K562 (cell line): ENCODE data around the gene FAM149A. TPM values are rescaled to one million over a fixed set of nuclear protein-coding genes. Genes with fewer than 3 reads are reported as not detected.

Source experiments
- ATAC-seq: fragments of 200-7000 bp; cut with Tn5 transposase; 3 replicates; pipeline ENCODE4 v1.9.1; 2020; ENCODE audit warnings: moderate library complexity
- BruUV-seq: library from RNA; stranded (reverse); fragments of 400-500 nt; replicated peaks from 2 replicates; lab custom pipeline; 2021; lab: Mats Ljungman, UMichigan
- CTCF ChIA-PET: fragments of 300-600 bp; formaldehyde crosslinking; extraction: SDS; loops from one replicate; lab custom pipeline; 2021; ENCODE audit warnings: low intra/inter-chr PET ratio; lab: Yijun Ruan, JAX
- POLR2A ChIA-PET: fragments of 300-600, 350-650 bp; sonication (Branson Sonifier 250); formaldehyde crosslinking; extraction: SDS; loops from one replicate; lab custom pipeline; 2021; ENCODE audit warnings: antibody characterized with exemption, inconsistent platforms; lab: Yijun Ruan, JAX
- DNase-seq, 4 experiments: peaks; one replicate each; pipeline versions ENCODE4 v3.0.0 to v3.0.0-alpha.2; 2011 to 2018; ENCODE audit warnings: low spot score in 3 of 4, mixed read lengths in 3 of 4; ENCODE audit errors: extremely low read depth in 1 of 4
- FAIRE-seq: peaks from 2 replicates; lab custom pipeline; 2011; peaks lifted over from hg19 to GRCh38; lab: Jason Lieb, UNC
- H2AFZ ChIP-seq: 2 replicates; pipeline ENCODE4 v1.6.0; 2011; ENCODE audit warnings: low read depth, low read length, control low read depth, inconsistent platforms
- H3K27ac ChIP-seq: fragments of 200-600 bp; 3 replicates; pipeline ENCODE4 v1.8.0; 2011; ENCODE audit warnings: low read depth, mild to moderate bottlenecking, control low read depth, inconsistent platforms, low read length, moderate library complexity, mixed read lengths; ENCODE audit errors: extremely low read depth
- H3K27me3 ChIP-seq, 2 experiments: fragments of 300-600 bp in 1 of 2; 2 replicates in 1 of 2; 3 replicates in 1 of 2; pipeline versions ENCODE4 v1.6.0 to v1.8.0; 2011; ENCODE audit warnings: inconsistent platforms in 2 of 2, low read length in 2 of 2, mild to moderate bottlenecking in 1 of 2, mixed read lengths in 1 of 2, moderate library complexity in 1 of 2; ENCODE audit not compliant: control insufficient read depth in 2 of 2, insufficient read depth in 2 of 2
- H3K36me3 ChIP-seq: fragments of 300-600 bp; 3 replicates; pipeline ENCODE4 v1.8.0; 2011; ENCODE audit warnings: mild to moderate bottlenecking, low read length, inconsistent platforms; ENCODE audit not compliant: control insufficient read depth, insufficient read depth
- H3K4me1 ChIP-seq, 2 experiments: fragments of 200-600 bp in 1 of 2; replicated peaks in 1 of 2; 2 replicates in 1 of 2; 3 replicates in 1 of 2; pipeline versions ENCODE4 v1.5.1 to v1.8.0; 2011; ENCODE audit warnings: inconsistent platforms in 2 of 2, low read length in 2 of 2, mild to moderate bottlenecking in 1 of 2, mixed read lengths in 1 of 2, moderate library complexity in 1 of 2; ENCODE audit not compliant: control insufficient read depth in 2 of 2, insufficient read depth in 2 of 2
- H3K4me2 ChIP-seq: 2 replicates; pipeline ENCODE4 v1.6.1; 2011; ENCODE audit warnings: low read length, control low read depth, inconsistent platforms, mixed read lengths; ENCODE audit not compliant: insufficient read depth
- H3K4me3 ChIP-seq: fragments of 200-600 bp; sonication (generic), shearing (Covaris generic); 2 replicates; pipeline ENCODE4 v1.5.1; 2016; ENCODE audit warnings: control low read depth, inconsistent platforms
- H3K79me2 ChIP-seq: fragments of 200-600 bp; 3 replicates; pipeline ENCODE4 v1.8.0; 2011; ENCODE audit warnings: low read length, inconsistent platforms; ENCODE audit not compliant: control insufficient read depth, insufficient read depth
- H3K9ac ChIP-seq, 2 experiments: 2 replicates each; pipeline versions ENCODE4 v1.6.0 to v1.6.1; 2011; ENCODE audit warnings: low read depth in 2 of 2, low read length in 2 of 2, control low read depth in 1 of 2, inconsistent platforms in 1 of 2, mild to moderate bottlenecking in 1 of 2, mixed read lengths in 1 of 2; ENCODE audit not compliant: insufficient read depth in 1 of 2
- H3K9me1 ChIP-seq: one replicate; pipeline ENCODE4 v1.6.0; 2011; ENCODE audit warnings: inconsistent platforms, mild to moderate bottlenecking, low read length, moderate library complexity; ENCODE audit not compliant: control insufficient read depth, insufficient read depth
- H3K9me3 ChIP-seq: replicated peaks from 2 replicates; pipeline ENCODE4 v1.5.1; 2011; ENCODE audit warnings: low read depth, low read length, inconsistent platforms; ENCODE audit not compliant: control insufficient read depth, insufficient read depth
- H4K20me1 ChIP-seq: replicated peaks from 2 replicates; pipeline ENCODE4 v1.6.1; 2011; ENCODE audit warnings: low read length, inconsistent platforms, mixed read lengths; ENCODE audit not compliant: control insufficient read depth, insufficient read depth
- HNRNPLL ChIP-seq: fragments of 200-400 bp; formaldehyde crosslinking; IDR thresholded peaks from 2 replicates; pipeline ENCODE4 v1.6.1; 2017; ENCODE audit warnings: low read length, low read depth, mild to moderate bottlenecking; ENCODE audit not compliant: poor library complexity, severe bottlenecking
- HNRNPUL1 ChIP-seq: fragments of 200-400 bp; formaldehyde crosslinking; IDR thresholded peaks from 2 replicates; pipeline ENCODE4 v1.6.1; 2017; ENCODE audit warnings: low read length
- PHB ChIP-seq: fragments of 250-450 bp; sonication (Bioruptor Pico); IDR thresholded peaks from 2 replicates; pipeline ENCODE4 v1.5.0; 2021
- ZBTB49 ChIP-seq: sonication (generic); formaldehyde crosslinking; IDR thresholded peaks from 2 replicates; pipeline ENCODE4 v1.8.0; 2022; ENCODE audit warnings: missing genetic modification reagents, mild to moderate bottlenecking, borderline replicate concordance
- WGBS: fragments of 100-300 bp; shearing (Covaris generic); methylation state at CpG from one replicate; pipeline ENCODE4 v1.1.6; 2016; ENCODE audit warnings: low coverage, mixed read lengths; ENCODE audit not compliant: insufficient coverage; ENCODE audit errors: missing lambda C conversion rate; 5-methylcytosine and 5-hydroxymethylcytosine counted together
- in situ Hi-C: fragments of 300-500 bp; cut with MboI; formaldehyde crosslinking; loops from 4 replicates; pipeline ENCODE4 v1.15.0; 2018; ENCODE audit warnings: inconsistent platforms, mixed read lengths
- intact Hi-C: fragments of 100-400 bp; cut with micrococcal nuclease; formaldehyde crosslinking; loops from 2 replicates; pipeline ENCODE4 v1.14.2; 2022
- polyA plus RNA-seq, 8 experiments: library from polyadenylated mRNA; depleted of rRNA in 4 of 8; stranded (reverse) in 5 of 8; unstranded in 3 of 8; fragments of >200 nt; fragmentation: Nextera tagmentation in 2 of 8; fragmentation: Illumina TruSeq in 1 of 8; extraction: Ambion mirVana in 2 of 8; extraction: Trizol in 1 of 8; gene quantifications; 2 replicates each; pipeline versions ENCODE4 v1.2.1 to v1.2.3, GENCODE V29; 2011 to 2014; ENCODE audit warnings: inconsistent platforms in 1 of 8, missing spikeins in 1 of 8
- total RNA-seq, 7 experiments: library from RNA; depleted of rRNA in 6 of 7; stranded (reverse); fragments of >200 nt in 6 of 7; fragmentation: Illumina TruSeq in 2 of 7; extraction: Trizol in 2 of 7; gene quantifications; 2 replicates each; pipeline versions ENCODE4 v1.2.1 to v1.2.3, GENCODE V29; 2011 to 2021; ENCODE audit warnings: low replicate concordance in 1 of 7

FAM149A gene
- total and polyA plus RNA-seq, 9 of the 15 experiments (the other 6 are each of a cell fraction or from before 2014, with no cell fraction given), result not detected

- 0% methylated on average over 9 of the region's 11 CpGs for WGBS
- H3K36me3 ChIP-seq, result no peaks in the 10 kb centered on the region
- H3K27me3 ChIP-seq, result peaks cover 11 to 28% of the 10 kb centered on the region in 2 experiments
- FAIRE-seq, result no peak
- no peaks in the 10 kb centered on the region; a peak in 1 of 5 replicates for H3K4me1 ChIP-seq
- no peaks in the 10 kb centered on the region for H3K79me2 ChIP-seq
- H3K4me3 ChIP-seq, result no peak overlapping the region
- no peaks in the 10 kb centered on the region for H4K20me1 ChIP-seq
- DNase-seq, result no peak
- no peak overlapping the region for H2AFZ ChIP-seq
- in situ Hi-C loops, result no loop called here
- ChIA-PET CTCF (no interaction called here), POLR2A (interaction anchor here (1.2 kb wide), 1 partner anchor 13 kb away, joined by 3 read pairs; no protein-coding TSS in a partner anchor)
- H3K9me1 ChIP-seq, result no peaks in the 10 kb centered on the region
- TF ChIP-seq PHB (CRISPR knock-in tag) (no peak), ZBTB49 (no peak), HNRNPUL1 (no peak), HNRNPLL (no peak)
- ATAC-seq, result no peak; the same call in 2 of the 3 replicates
- H3K27ac ChIP-seq, result no peak overlapping the region
- no peak overlapping the region for H3K9ac ChIP-seq
- H3K9me3 ChIP-seq, result no peaks in the 10 kb centered on the region
- intact Hi-C loops, result no loop called here
- no peak overlapping the region for H3K4me2 ChIP-seq
- BruUV-seq, result no TSS peak
Observed at GRCh38 chr4:186078981-186079638, 25.4 kb upstream of the FAM149A start.
